HUES48 (cell line): ENCODE data around the gene TBX10.

Experiments
- H3K27ac ChIP-seq: one replicate; pipeline ENCODE4 v1.7.0; 2013; ENCODE audit warnings: low read depth, low read length, inconsistent platforms
- H3K27me3 ChIP-seq: 2 replicates; pipeline ENCODE4 v1.6.1; 2013; ENCODE audit warnings: mild to moderate bottlenecking, low read length; ENCODE audit not compliant: control insufficient read depth, insufficient read depth
- H3K36me3 ChIP-seq: 2 replicates; pipeline ENCODE4 v1.6.1; 2013; ENCODE audit warnings: low read length; ENCODE audit not compliant: control insufficient read depth, insufficient read depth
- H3K4me1 ChIP-seq: 2 replicates; pipeline ENCODE4 v1.6.1; 2013; ENCODE audit warnings: mild to moderate bottlenecking, low read length; ENCODE audit not compliant: control insufficient read depth, insufficient read depth
- H3K4me3 ChIP-seq: 2 replicates; pipeline ENCODE4 v1.5.1; 2013; ENCODE audit warnings: mild to moderate bottlenecking, low read depth, low read length
- H3K9ac ChIP-seq: 2 replicates; pipeline ENCODE4 v1.6.1; 2013; ENCODE audit warnings: mild to moderate bottlenecking, low read depth, low read length, moderate library complexity
- H3K9me3 ChIP-seq: 2 replicates; pipeline ENCODE4 v1.6.1; 2013; ENCODE audit warnings: low read length; ENCODE audit not compliant: control insufficient read depth, insufficient read depth

The TBX10 gene

GRCh38 chr11:67651976-67652781, 12.6 kb upstream of the TBX10 start:
- Histone ChIP-seq H3K9me3 (peaks cover 15% of the 10 kb centered on the region), H3K36me3 (no peaks in the 10 kb centered on the region), H3K27me3 (no peaks in the 10 kb centered on the region), H3K9ac (no peak overlapping the region), H3K27ac (no peak overlapping the region), H3K4me1 (no peaks in the 10 kb centered on the region), H3K4me3 (no peak overlapping the region)

- no peaks in the 10 kb centered on the region for H3K4me1 ChIP-seq
- H3K27ac ChIP-seq, result no peak overlapping the region
- no peak overlapping the region for H3K9ac ChIP-seq
Measured at GRCh38 chr11:67649634-67650510, 10.3 kb upstream of the TBX10 start.

GRCh38 chr11:67648796-67649613, 9.4 kb upstream of the TBX10 start:
- Histone ChIP-seq H3K27ac (no peak overlapping the region), H3K4me1 (no peaks in the 10 kb centered on the region), H3K9me3 (no peaks in the 10 kb centered on the region), H3K9ac (no peak overlapping the region), H3K27me3 (no peaks in the 10 kb centered on the region), H3K36me3 (no peaks in the 10 kb centered on the region), H3K4me3 (no peak overlapping the region)

More at GRCh38 chr11:67649634-67650510, 10.3 kb upstream of the TBX10 start:
- Histone ChIP-seq H3K9me3 (no peaks in the 10 kb centered on the region), H3K4me3 (no peak overlapping the region), H3K27me3 (no peaks in the 10 kb centered on the region), H3K36me3 (no peaks in the 10 kb centered on the region)

- no peaks in the 10 kb centered on the region for H3K36me3 ChIP-seq
- H3K9me3 ChIP-seq, result no peaks in the 10 kb centered on the region
- no peaks in the 10 kb centered on the region for H3K4me1 ChIP-seq
- no peaks in the 10 kb centered on the region for H3K27me3 ChIP-seq
- H3K27ac ChIP-seq, result no peak overlapping the region
- H3K4me3 ChIP-seq, result no peak overlapping the region
- H3K9ac ChIP-seq, result no peak overlapping the region
Measured at GRCh38 chr11:67648140-67648795, 8.7 kb upstream of the TBX10 start.

- Histone ChIP-seq H3K9me3 (no peaks in the 10 kb centered on the region), H3K4me3 (no peak overlapping the region), H3K4me1 (no peaks in the 10 kb centered on the region), H3K9ac (no peak overlapping the region), H3K27me3 (no peaks in the 10 kb centered on the region), H3K27ac (no peak overlapping the region), H3K36me3 (no peaks in the 10 kb centered on the region)
Measured at GRCh38 chr11:67647471-67647870, 7.9 kb upstream of the TBX10 start.

- no peak overlapping the region for H3K9ac ChIP-seq
- no peaks in the 10 kb centered on the region for H3K27me3 ChIP-seq
- H3K9me3 ChIP-seq, result no peaks in the 10 kb centered on the region
- no peaks in the 10 kb centered on the region for H3K4me1 ChIP-seq
- H3K4me3 ChIP-seq, result no peak overlapping the region
- no peaks in the 10 kb centered on the region for H3K36me3 ChIP-seq
- no peak overlapping the region for H3K27ac ChIP-seq
Measured at GRCh38 chr11:67646535-67647336, 7.2 kb upstream of the TBX10 start.

GRCh38 chr11:67645521-67646461, 6.2 kb upstream of the TBX10 start:
- no peaks in the 10 kb centered on the region for H3K4me1 ChIP-seq
- no peaks in the 10 kb centered on the region for H3K36me3 ChIP-seq
- H3K27ac ChIP-seq, result no peak overlapping the region
- H3K4me3 ChIP-seq, result no peak overlapping the region
- no peaks in the 10 kb centered on the region for H3K9me3 ChIP-seq
- peaks cover 3% of the 10 kb centered on the region; the same call in 1 of the 2 replicates for H3K27me3 ChIP-seq
- no peak overlapping the region for H3K9ac ChIP-seq

- no peaks in the 10 kb centered on the region for H3K9me3 ChIP-seq
- peaks cover 12% of the 10 kb centered on the region for H3K27me3 ChIP-seq
- H3K9ac ChIP-seq, result no peak overlapping the region
- H3K4me1 ChIP-seq, result no peaks in the 10 kb centered on the region
- H3K4me3 ChIP-seq, result no peak overlapping the region
- H3K27ac ChIP-seq, result no peak overlapping the region
- H3K36me3 ChIP-seq, result no peaks in the 10 kb centered on the region
Measured at GRCh38 chr11:67644472-67645418, 5.2 kb upstream of the TBX10 start.
